Right cardiac atrium (tissue), 5 donors: Measurements from ENCODE around the gene CACNA1D. TPM values are rescaled to one million over a fixed set of nuclear protein-coding genes. Genes with fewer than 3 reads are reported as not detected.

Experiments
- ATAC-seq, 2 donors: fragments of 200-7000 bp; cut with Tn5 transposase; one replicate each; pipeline versions ENCODE4 v1.8.0 to v1.9.1; 2020; ENCODE audit warnings: moderate library complexity in 2 of 2, mild to moderate bottlenecking in 1 of 2
- DNase-seq, 3 donors: peaks; one replicate each; pipeline ENCODE4 v3.0.0-alpha.2; 2020
- H3K27ac ChIP-seq: one replicate; pipeline ENCODE4 v1.5.1; 2013; ENCODE audit warnings: mild to moderate bottlenecking, low read length, control low read depth, moderate library complexity
- H3K27me3 ChIP-seq: one replicate; pipeline ENCODE4 v1.6.1; 2013; ENCODE audit not compliant: control insufficient read depth, insufficient read depth
- H3K4me1 ChIP-seq: one replicate; pipeline ENCODE4 v1.6.1; 2013; ENCODE audit warnings: low read length; ENCODE audit not compliant: control insufficient read depth, insufficient read depth
- H3K4me3 ChIP-seq: one replicate; pipeline ENCODE4 v1.5.1; 2013; ENCODE audit warnings: low read length, control low read depth
- H3K9me3 ChIP-seq: one replicate; pipeline ENCODE4 v1.6.1; 2013; ENCODE audit warnings: low read length; ENCODE audit not compliant: control insufficient read depth
- WGBS: extraction: QIAGEN DNeasy Blood & Tissue Kit; methylation state at CpG from one replicate; pipeline ENCODE4 v1.1.7; 2013; 5-methylcytosine and 5-hydroxymethylcytosine counted together
- intact Hi-C, 4 donors: fragments of 100-400 bp; cut with DNase I; formaldehyde crosslinking; loops; one replicate each; pipeline versions ENCODE4 v1.11.0 to v1.14.0; 2022 to 2023
- polyA plus RNA-seq: library from polyadenylated mRNA; stranded (reverse); fragments of 200-250 nt; gene quantifications from one replicate; pipeline ENCODE4 v1.2.3, GENCODE V29; 2013
- total RNA-seq, 4 donors: library from RNA; stranded (reverse); fragmentation: NEBNext Ultra II Directional; extraction: Animal tissue kit (Norgen Biotek cat#: 25700); gene quantifications; one replicate each; pipeline ENCODE4 v1.2.1, GENCODE V29; 2021
- donor health status: healthy with polysubstance abuse.
- donor health status: DM: no; HTN: yes; CAD: no.
- donor health status: DM: no; HTN: no; CAD: no.
- donor health status: DM: no; HTN: yes; CAD: no; lungs with severe emphysema.
- donor health status: DM: yes; HTN: yes; CAD: no.

The CACNA1D gene
- total and polyA plus RNA-seq, 5 donors: 3.7 to 11.3 (median 10.4) TPM

- H3K27me3 ChIP-seq: no peaks in the 10 kb centered on the region
- H3K4me1 ChIP-seq: no peaks in the 10 kb centered on the region
- no peaks in the 10 kb centered on the region for H3K9me3 ChIP-seq
- ATAC-seq (no peak), DNase-seq (no peak)
- intact Hi-C loops: no loop called here
- WGBS: 83% methylated on average over 2 of the region's 2 CpGs
- H3K4me3 ChIP-seq: no peak overlapping the region
- no peak overlapping the region for H3K27ac ChIP-seq
Measured at GRCh38 chr3:53829605-53830004, 335.2 kb downstream of the CACNA1D start.

- Histone ChIP-seq H3K27ac (no peak overlapping the region), H3K27me3 (no peaks in the 10 kb centered on the region), H3K4me3 (no peak overlapping the region), H3K4me1 (no peaks in the 10 kb centered on the region), H3K9me3 (no peaks in the 10 kb centered on the region)
- ATAC-seq: no peak
- intact Hi-C loops: no loop called here
- 89% methylated on average over 6 of the region's 6 CpGs for WGBS
- no peak for DNase-seq
Measured at GRCh38 chr3:53830944-53831343, 336.5 kb downstream of the CACNA1D start.

GRCh38 chr3:53833053-53833645 is 338.7 kb downstream of the CACNA1D start:
- ATAC-seq: no peak
- Histone ChIP-seq H3K4me3 (no peak overlapping the region), H3K9me3 (no peaks in the 10 kb centered on the region), H3K27me3 (no peaks in the 10 kb centered on the region), H3K27ac (no peak overlapping the region), H3K4me1 (no peaks in the 10 kb centered on the region)
- DNase-seq: no peak
- WGBS: 85% methylated on average over 9 of the region's 9 CpGs
- intact Hi-C loops: no loop called here

- no peak overlapping the region for H3K4me3 ChIP-seq
- H3K4me1 ChIP-seq: no peaks in the 10 kb centered on the region
- ATAC-seq (no peak), DNase-seq (no peak)
- no peaks in the 10 kb centered on the region for H3K27me3 ChIP-seq
- H3K27ac ChIP-seq: no peak overlapping the region
- no peaks in the 10 kb centered on the region for H3K9me3 ChIP-seq
- WGBS: 78% methylated on average over 5 of the region's 5 CpGs
- intact Hi-C loops: no loop called here
Measured at GRCh38 chr3:53833700-53834099, 339.3 kb downstream of the CACNA1D start.

GRCh38 chr3:53834429-53835095 is 340.2 kb downstream of the CACNA1D start:
- DNase-seq (no peak), ATAC-seq (no peak)
- no peaks in the 10 kb centered on the region for H3K27me3 ChIP-seq

GRCh38 chr3:53835257-53835656 is 340.8 kb downstream of the CACNA1D start:
- no peak overlapping the region for H3K27ac ChIP-seq
- intact Hi-C loops: no loop called here
- DNase-seq (no peak), ATAC-seq (no peak)
- no peaks in the 10 kb centered on the region for H3K9me3 ChIP-seq
- H3K4me1 ChIP-seq: no peaks in the 10 kb centered on the region
- 79% methylated on average over 1 of the region's 1 CpG for WGBS
- no peaks in the 10 kb centered on the region for H3K27me3 ChIP-seq
- no peak overlapping the region for H3K4me3 ChIP-seq

More at GRCh38 chr3:53834429-53835095, 340.2 kb downstream of the CACNA1D start:
- H3K9me3 ChIP-seq: no peaks in the 10 kb centered on the region
- H3K4me1 ChIP-seq: no peaks in the 10 kb centered on the region
- no peak overlapping the region for H3K27ac ChIP-seq
- 88% methylated on average over 6 of the region's 6 CpGs for WGBS
- intact Hi-C loops: no loop called here
- no peak overlapping the region for H3K4me3 ChIP-seq

- DNase-seq (no peak), ATAC-seq (peak in 1 of 2 donors; percentile 22)
- H3K27me3 ChIP-seq: no peaks in the 10 kb centered on the region
- no peak overlapping the region for H3K4me3 ChIP-seq
- no peak overlapping the region for H3K27ac ChIP-seq
- H3K4me1 ChIP-seq: no peaks in the 10 kb centered on the region
- intact Hi-C loops: no loop called here
- 93% methylated on average over 9 of the region's 9 CpGs for WGBS
- H3K9me3 ChIP-seq: no peaks in the 10 kb centered on the region
Measured at GRCh38 chr3:53836084-53836872, 341.9 kb downstream of the CACNA1D start.

- WGBS: 79% methylated on average over 10 of the region's 10 CpGs
- Histone ChIP-seq H3K27ac (no peak overlapping the region), H3K27me3 (no peaks in the 10 kb centered on the region), H3K4me3 (no peak overlapping the region), H3K9me3 (no peaks in the 10 kb centered on the region), H3K4me1 (no peaks in the 10 kb centered on the region)
- DNase-seq (no peak), ATAC-seq (peak; percentile 28 to 38)
- intact Hi-C loops: no loop called here
Measured at GRCh38 chr3:53837331-53837730, 342.9 kb downstream of the CACNA1D start.

- peaks cover 3% of the 10 kb centered on the region for H3K4me1 ChIP-seq
- 76% methylated on average over 5 of the region's 5 CpGs for WGBS
- intact Hi-C loops: no loop called here
- no peaks in the 10 kb centered on the region for H3K27me3 ChIP-seq
- no peak overlapping the region for H3K27ac ChIP-seq
- no peaks in the 10 kb centered on the region for H3K9me3 ChIP-seq
- no peak overlapping the region for H3K4me3 ChIP-seq
- DNase-seq: no peak
- ATAC-seq: no peak
Measured at GRCh38 chr3:53841296-53841695, 346.9 kb downstream of the CACNA1D start.

GRCh38 chr3:53842436-53843194 is 348.2 kb downstream of the CACNA1D start:
- H3K9me3 ChIP-seq: no peaks in the 10 kb centered on the region
- no peaks in the 10 kb centered on the region for H3K27me3 ChIP-seq
- no peak overlapping the region for H3K4me3 ChIP-seq
- intact Hi-C loops: no loop called here
- H3K4me1 ChIP-seq: peaks cover 3% of the 10 kb centered on the region
- H3K27ac ChIP-seq: no peak overlapping the region
- WGBS: 43% methylated on average over 12 of the region's 12 CpGs
- DNase-seq (peak; percentile 46 to 73 (median 67)), ATAC-seq (peak; percentile 27 to 28)
